T-helper 17 cell (primary cell): ENCODE results near the gene BICDL1. TPM values are rescaled to one million over a fixed set of nuclear protein-coding genes. Genes with fewer than 3 reads are reported as not detected.

ENCODE experiments used
- ATAC-seq: fragments of 150-1000 bp; cut with Tn5 transposase; 2 replicates; pipeline ENCODE4 v1.10.0; 2021; ENCODE audit warnings: mild to moderate bottlenecking, moderate library complexity
- DNase-seq, 3 donors: peaks; one replicate each; pipeline versions ENCODE4 v3.0.0 to v3.0.0-alpha.2; 2020 to 2021
- H3K9me3 ChIP-seq: one replicate; pipeline ENCODE4 v1.7.0; 2013; ENCODE audit warnings: low read length, mild to moderate bottlenecking; ENCODE audit not compliant: control insufficient read depth, poor library complexity, severe bottlenecking
- H3K27ac Mint-ChIP-seq: one replicate; pipeline ENCODE4 v1.8.0; 2022; ENCODE audit warnings: mild to moderate bottlenecking, moderate library complexity, mixed read lengths
- H3K27me3 Mint-ChIP-seq: one replicate; pipeline ENCODE4 v1.8.0; 2022; ENCODE audit warnings: mixed read lengths
- H3K36me3 Mint-ChIP-seq: one replicate; pipeline ENCODE4 v1.8.0; 2022; ENCODE audit warnings: low read depth, mixed read lengths
- H3K4me1 Mint-ChIP-seq: one replicate; pipeline ENCODE4 v1.8.0; 2022; ENCODE audit warnings: mild to moderate bottlenecking, mixed read lengths
- H3K4me3 Mint-ChIP-seq: one replicate; pipeline ENCODE4 v1.8.0; 2022; ENCODE audit warnings: mild to moderate bottlenecking, moderate library complexity, mixed read lengths
- total RNA-seq, 4 donors: library from RNA in 2 of 4; stranded (reverse) in 2 of 4; gene quantifications; one replicate each; pipeline ENCODE4 v1.2.3 and lab custom pipeline; 2022 to 2026

BICDL1 gene
- total RNA-seq, 2 donors from 2014 or later, result 135 to 146 TPM

DNA sequence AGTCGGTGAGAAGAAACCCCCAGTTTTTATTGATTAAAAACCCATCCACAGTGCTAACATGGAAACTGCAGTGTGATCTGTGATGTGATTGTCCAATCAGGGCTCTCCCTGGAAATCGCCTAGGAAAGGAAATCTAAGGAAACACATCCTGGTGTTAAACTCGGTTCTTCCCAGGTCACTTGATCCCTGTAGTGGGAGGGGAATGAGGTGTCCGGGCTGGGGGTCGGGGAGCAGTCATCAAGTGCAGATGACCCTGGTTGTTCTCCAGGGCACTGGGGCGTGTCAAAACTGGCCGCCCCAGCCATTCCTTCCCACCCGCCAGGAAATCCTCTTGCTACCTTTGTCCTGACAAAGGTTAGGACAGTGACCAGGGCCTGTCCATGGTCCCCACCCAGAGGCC is 106.7 kb downstream of the BICDL1 start:
- H3K9me3 ChIP-seq, result no peaks in the 10 kb centered on the region
- H3K4me1 Mint-ChIP-seq, result peaks cover 12% of the 10 kb centered on the region
- peaks cover 3% of the 10 kb centered on the region for H3K36me3 Mint-ChIP-seq
- H3K27me3 Mint-ChIP-seq, result no peaks in the 10 kb centered on the region
- H3K27ac Mint-ChIP-seq, result no peak overlapping the region
- no peak for DNase-seq
- no peak overlapping the region for H3K4me3 Mint-ChIP-seq
- ATAC-seq, result no peak

DNA sequence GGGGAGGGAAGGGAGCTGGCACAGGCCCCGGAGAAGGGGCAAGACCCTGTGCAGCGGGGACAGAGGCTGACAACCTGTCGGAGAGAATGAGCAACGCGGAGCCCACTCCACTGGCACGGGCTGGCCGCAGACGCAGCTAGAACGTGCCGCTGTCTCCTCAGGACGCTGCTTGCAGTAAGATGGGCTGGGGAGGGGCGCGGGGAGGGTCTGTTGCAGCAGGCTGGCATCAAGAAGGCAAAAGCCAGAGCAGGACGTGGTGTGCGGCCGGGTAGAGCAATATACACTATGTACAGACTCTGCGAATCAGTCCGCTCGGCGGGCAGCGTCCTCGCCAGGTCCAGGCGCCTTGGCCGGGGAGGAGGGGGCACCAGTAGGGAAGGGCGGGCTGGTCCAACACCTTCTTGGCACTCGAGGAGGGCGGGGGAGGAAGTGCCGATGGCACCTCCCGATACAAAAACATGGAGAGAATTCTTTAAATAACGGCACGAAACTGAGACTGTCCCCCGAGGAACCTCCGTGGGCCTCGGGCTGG is 107.7 kb downstream of the BICDL1 start:
- no peak for DNase-seq
- no peaks in the 10 kb centered on the region for H3K27me3 Mint-ChIP-seq
- peak overlapping the region; percentile 12 for H3K4me3 Mint-ChIP-seq
- peak overlapping the region; percentile 45 for H3K27ac Mint-ChIP-seq
- no peaks in the 10 kb centered on the region for H3K9me3 ChIP-seq
- ATAC-seq, result no peak
- no peaks in the 10 kb centered on the region for H3K36me3 Mint-ChIP-seq
- peaks cover 14% of the 10 kb centered on the region for H3K4me1 Mint-ChIP-seq

DNA sequence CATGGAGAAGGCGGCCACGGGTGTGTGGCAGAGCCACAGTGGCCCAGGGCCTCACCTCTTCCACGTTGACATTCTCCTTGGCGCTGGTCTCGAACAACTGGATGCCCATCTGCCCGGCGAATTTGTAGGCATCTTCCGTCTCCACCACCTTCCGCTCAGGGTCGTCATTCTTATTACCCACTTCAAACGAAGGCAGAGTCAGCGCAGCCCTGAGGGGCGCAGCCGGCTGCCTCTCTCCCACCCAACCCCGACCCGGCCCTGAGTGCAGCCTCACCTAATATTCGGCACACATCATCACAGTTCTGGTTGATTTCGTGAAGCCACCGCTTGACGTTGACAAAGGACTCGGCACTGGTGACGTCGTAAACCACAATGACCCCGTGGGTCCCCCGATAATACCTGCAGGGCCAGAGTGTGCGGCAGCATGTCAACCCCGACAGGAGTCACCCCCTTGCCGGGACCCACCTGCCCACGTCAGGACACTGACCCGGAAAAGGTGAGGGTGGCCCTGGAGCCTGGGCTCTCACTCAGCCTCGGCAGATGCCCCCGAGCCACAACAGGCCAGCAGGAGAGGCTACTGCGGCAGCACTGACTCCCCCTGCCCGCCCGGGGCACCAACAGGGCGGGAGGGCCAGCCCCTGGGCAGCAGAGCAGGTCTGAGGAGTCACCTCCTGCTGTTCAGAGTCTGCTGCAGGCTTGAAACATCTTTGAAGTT is 109.9 kb downstream of the BICDL1 start:
- H3K36me3 Mint-ChIP-seq, result no peaks in the 10 kb centered on the region
- H3K4me1 Mint-ChIP-seq, result peaks cover 16% of the 10 kb centered on the region
- peak overlapping the region; percentile 60 for H3K27ac Mint-ChIP-seq
- H3K27me3 Mint-ChIP-seq, result no peaks in the 10 kb centered on the region
- no peaks in the 10 kb centered on the region for H3K9me3 ChIP-seq
- DNase-seq (no peak), ATAC-seq (no peak)
- H3K4me3 Mint-ChIP-seq, result no peak overlapping the region

DNA sequence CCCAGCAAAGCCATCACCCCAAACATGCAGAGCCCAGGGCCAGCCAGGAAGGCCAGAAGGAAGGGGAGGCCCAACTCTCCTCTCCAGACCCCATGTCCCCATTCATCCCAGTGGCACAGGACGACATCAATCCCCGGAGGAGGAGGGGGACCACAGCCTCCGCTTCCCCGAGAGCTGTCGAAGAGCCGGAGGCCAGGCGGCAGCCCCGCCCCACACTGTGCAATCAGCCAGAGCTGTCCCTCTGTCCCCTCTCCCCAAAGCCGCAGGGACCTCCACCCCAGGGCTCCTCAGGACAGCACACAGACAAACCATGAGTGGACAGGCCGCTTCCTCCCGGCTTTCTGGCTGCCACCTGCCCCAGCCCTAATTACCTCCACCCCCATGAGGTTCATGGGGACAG is 110.7 kb downstream of the BICDL1 start:
- ATAC-seq (no peak), DNase-seq (no peak)
- peaks cover 15% of the 10 kb centered on the region for H3K4me1 Mint-ChIP-seq
- H3K27ac Mint-ChIP-seq, result peak overlapping the region; percentile 60
- H3K4me3 Mint-ChIP-seq, result peak overlapping the region; percentile 12
- no peaks in the 10 kb centered on the region for H3K36me3 Mint-ChIP-seq
- H3K27me3 Mint-ChIP-seq, result no peaks in the 10 kb centered on the region
- H3K9me3 ChIP-seq, result no peaks in the 10 kb centered on the region

DNA sequence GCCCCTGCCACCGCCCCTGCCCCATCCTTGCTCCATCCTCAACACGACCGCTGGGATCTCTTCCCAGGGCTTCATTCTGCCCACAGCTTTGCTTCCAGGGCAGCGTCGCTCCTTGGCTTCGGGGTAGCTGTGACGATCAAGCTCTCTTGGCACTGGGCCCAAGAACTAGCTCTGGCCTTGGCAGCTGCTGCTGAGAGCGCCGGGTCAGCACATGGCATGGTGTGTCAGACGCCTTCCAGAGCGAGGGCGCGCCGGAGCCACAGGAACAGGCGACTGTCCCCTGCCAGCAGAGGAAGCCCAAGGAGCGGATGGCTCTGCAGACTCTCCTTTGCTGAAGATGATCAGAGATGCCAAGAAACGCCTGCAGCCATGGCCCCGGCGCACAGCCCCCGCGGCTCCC is 111.6 kb downstream of the BICDL1 start:
- DNase-seq (no peak), ATAC-seq (no peak)
- Mint-ChIP-seq H3K27me3 (no peaks in the 10 kb centered on the region), H3K27ac (peak overlapping the region; percentile 60), H3K36me3 (no peaks in the 10 kb centered on the region), H3K4me3 (peak overlapping the region; percentile 9), H3K4me1 (peaks cover 18% of the 10 kb centered on the region)
- no peaks in the 10 kb centered on the region for H3K9me3 ChIP-seq

DNA sequence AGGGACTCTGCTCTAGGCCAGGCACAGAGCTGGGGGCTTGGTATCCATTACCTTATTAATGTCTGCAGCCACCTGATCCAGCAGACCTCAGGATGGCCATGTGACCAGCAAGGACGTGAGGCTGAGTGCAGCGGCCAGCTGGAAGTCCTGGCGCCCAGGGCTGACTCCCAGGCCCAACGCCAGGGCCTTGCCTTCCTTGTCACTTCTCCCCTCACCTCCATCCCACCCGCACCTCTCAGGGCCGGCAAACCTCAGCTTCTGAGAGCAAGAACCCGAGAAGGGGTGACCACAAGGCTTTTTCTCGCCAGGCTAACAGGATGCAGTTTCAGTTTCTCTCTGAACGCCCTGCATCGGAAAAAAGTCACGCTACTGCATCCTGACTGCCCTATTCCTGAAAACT is 112.1 kb downstream of the BICDL1 start:
- Mint-ChIP-seq H3K4me3 (peak overlapping the region; percentile 78), H3K27me3 (no peaks in the 10 kb centered on the region), H3K36me3 (no peaks in the 10 kb centered on the region), H3K27ac (peak overlapping the region; percentile 60), H3K4me1 (peaks cover 18% of the 10 kb centered on the region)
- ATAC-seq (no peak), DNase-seq (no peak)
- H3K9me3 ChIP-seq, result no peaks in the 10 kb centered on the region

DNA sequence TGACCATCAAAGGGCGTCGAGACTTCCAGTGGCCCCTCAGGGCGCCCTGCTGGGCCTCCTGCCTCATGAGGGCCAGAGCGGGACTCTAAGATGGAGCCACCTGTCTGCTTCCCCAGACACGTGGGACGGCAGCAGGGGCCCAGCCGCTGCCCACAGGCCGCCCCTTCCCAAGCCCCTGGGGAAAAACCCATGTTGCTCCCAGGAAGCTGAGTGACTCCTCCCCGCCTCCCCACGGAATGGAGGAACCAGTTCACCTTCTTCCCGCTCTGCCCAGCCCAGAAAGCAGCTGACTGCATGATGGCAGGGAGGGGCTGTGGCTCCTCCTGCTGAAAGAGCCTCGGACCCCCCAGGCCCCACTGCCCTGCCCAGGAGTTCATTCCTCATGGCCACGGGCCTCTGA is 112.6 kb downstream of the BICDL1 start:
- no peak for DNase-seq
- Mint-ChIP-seq H3K4me3 (peak overlapping the region; percentile 78), H3K27ac (peak overlapping the region; percentile 60), H3K27me3 (no peaks in the 10 kb centered on the region), H3K4me1 (peaks cover 18% of the 10 kb centered on the region), H3K36me3 (no peaks in the 10 kb centered on the region)
- ATAC-seq, result no peak
- no peaks in the 10 kb centered on the region for H3K9me3 ChIP-seq

DNA sequence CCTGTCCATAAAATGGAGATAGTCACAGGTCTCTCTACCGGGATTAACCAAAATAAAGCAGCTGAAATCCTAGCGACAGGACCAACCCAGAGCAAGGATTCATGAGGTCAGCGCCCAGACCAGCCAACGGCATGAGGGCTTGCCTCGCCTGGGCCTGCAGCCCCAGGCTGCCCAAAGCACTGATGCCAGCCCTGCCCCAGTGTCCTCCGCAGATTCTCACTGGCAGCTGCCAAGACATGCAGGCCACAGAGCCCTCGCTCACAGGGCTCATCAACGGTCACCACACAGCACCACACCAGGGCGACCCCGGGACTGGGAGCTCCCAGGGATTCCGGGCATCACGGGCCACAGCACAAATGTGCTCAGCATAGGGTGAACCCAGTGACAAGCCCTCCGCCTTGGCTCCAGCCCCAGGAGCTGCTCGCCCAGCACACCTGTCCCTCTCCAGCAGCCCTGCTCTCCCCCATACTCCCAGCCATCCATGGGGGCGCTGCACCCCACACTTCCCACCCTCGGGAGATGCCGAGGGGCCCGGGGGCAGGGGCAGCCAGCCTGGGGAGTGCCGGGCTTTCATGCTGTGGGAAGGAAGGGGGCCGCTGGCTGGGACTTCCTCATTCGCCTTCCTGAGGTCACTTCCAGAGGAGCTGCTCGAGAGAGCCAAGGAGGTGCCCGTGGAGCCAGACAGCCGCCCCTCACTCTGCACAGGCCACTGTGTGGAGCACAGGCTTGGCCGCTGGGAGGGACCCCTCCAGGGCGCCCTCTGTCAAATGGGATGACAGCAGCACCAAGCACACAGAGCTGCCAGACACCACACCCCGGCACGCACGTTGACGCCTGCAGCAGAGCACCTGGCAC is 113.4 kb downstream of the BICDL1 start:
- ATAC-seq, result no peak
- Mint-ChIP-seq H3K27me3 (no peaks in the 10 kb centered on the region), H3K4me3 (peak overlapping the region; percentile 78), H3K4me1 (peaks cover 18% of the 10 kb centered on the region), H3K36me3 (no peaks in the 10 kb centered on the region), H3K27ac (peak overlapping the region; percentile 60)
- DNase-seq, result no peak
- no peaks in the 10 kb centered on the region for H3K9me3 ChIP-seq

DNA sequence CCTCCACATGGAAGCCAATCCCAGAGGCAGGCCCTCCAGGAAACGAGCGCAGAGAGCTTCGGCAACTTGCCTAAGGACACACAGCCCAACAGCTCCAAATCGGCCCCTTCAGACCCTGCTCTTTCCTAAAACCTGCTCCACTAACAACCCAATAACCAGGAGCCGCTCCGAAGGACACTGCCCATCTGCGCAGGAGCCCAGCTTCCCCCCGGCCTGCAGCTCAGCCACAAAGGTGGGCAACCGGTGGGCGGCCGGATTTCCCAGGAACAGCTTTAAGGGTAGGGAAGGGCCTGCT is 114.0 kb downstream of the BICDL1 start:
- H3K9me3 ChIP-seq, result no peaks in the 10 kb centered on the region
- Mint-ChIP-seq H3K4me3 (no peak overlapping the region), H3K27ac (peak overlapping the region; percentile 16), H3K4me1 (peaks cover 18% of the 10 kb centered on the region), H3K36me3 (peaks cover 2% of the 10 kb centered on the region), H3K27me3 (no peaks in the 10 kb centered on the region)
- ATAC-seq, result no peak
- DNase-seq, result no peak

DNA sequence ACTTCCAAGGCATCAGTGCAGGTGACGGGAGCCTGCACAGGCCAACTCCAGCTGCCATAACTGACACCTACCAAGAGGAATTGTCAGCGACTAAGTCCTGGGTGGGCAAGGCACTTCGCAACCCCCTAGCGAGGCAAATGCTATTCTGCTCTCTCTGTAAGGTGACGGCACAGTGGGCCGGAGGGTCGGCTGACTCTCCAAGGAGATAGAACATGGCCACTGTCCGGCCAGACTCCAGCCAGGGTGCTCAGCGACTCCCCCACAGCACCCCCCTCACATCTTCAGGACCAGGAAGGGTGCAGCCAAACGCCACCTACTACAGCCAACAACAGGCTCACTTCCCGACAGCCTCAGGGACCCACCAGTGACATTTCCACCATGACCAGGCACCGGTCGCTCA is 114.3 kb downstream of the BICDL1 start:
- H3K4me3 Mint-ChIP-seq, result no peak overlapping the region
- peaks cover 18% of the 10 kb centered on the region for H3K4me1 Mint-ChIP-seq
- DNase-seq (no peak), ATAC-seq (no peak)
- no peaks in the 10 kb centered on the region for H3K27me3 Mint-ChIP-seq
- H3K9me3 ChIP-seq, result no peaks in the 10 kb centered on the region
- H3K36me3 Mint-ChIP-seq, result peaks cover 2% of the 10 kb centered on the region
- peak overlapping the region; percentile 16 for H3K27ac Mint-ChIP-seq

DNA sequence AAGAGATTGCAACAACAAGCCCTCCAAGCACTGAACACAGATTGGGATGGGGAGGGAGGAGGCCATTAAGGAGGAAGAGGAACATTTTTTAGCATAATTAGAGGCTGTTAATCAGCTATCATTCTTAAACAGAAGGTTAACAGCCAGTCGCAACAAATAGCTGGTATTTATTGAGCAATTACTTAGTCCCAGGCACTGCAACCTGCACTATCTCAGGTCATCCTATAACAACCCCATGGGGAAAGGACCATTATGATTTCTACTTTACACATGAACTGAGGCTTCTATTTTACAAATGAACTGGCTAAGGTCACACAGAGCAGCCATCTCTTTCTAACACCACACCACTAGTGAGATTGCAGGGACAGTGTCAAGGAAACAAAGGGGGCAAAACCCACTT is 117.1 kb downstream of the BICDL1 start:
- DNase-seq, result no peak
- peaks cover 31% of the 10 kb centered on the region for H3K4me1 Mint-ChIP-seq
- no peak overlapping the region for H3K27ac Mint-ChIP-seq
- no peaks in the 10 kb centered on the region for H3K9me3 ChIP-seq
- H3K36me3 Mint-ChIP-seq, result peaks cover 2% of the 10 kb centered on the region
- no peaks in the 10 kb centered on the region for H3K27me3 Mint-ChIP-seq
- no peak for ATAC-seq
- H3K4me3 Mint-ChIP-seq, result no peak overlapping the region

DNA sequence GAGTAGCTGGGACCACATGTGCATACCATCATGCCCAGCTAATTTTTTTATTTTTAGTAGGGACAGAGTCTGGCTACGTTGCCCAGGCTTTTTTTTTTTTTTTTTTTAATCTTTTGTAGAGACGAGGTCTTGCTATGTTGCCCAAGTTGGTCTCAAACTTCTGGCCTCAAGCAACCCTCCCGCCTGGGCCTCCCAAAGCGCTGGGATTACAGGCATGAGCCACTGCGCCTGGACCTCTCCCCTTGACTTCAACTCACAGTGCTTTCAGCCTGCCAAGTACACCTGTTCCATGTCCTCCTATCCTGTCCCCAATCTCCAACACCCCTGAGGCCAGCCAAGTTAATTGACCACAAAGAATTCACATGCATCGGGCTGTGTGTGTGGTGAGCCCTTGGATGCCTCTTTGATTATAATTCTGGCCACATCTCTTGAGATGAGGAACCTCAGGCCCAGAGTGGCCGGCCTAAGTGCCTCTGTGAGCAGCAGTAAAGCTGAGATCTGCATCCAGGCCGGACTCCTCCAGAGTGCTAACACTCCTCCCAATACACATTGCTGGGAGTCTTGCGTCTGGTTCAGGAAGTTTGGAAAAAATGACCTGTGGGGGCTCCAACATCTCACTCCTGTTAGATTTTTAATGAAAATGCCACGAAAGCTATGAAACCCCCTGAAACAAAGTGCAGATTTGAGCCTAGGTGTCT is 120.7 kb downstream of the BICDL1 start:
- H3K4me1 Mint-ChIP-seq, result peaks cover 46% of the 10 kb centered on the region
- peak overlapping the region; percentile 86 for H3K4me3 Mint-ChIP-seq
- no peak for DNase-seq
- H3K27ac Mint-ChIP-seq, result peak overlapping the region; percentile 86
- H3K27me3 Mint-ChIP-seq, result no peaks in the 10 kb centered on the region
- H3K9me3 ChIP-seq, result no peaks in the 10 kb centered on the region
- peaks cover 4% of the 10 kb centered on the region for H3K36me3 Mint-ChIP-seq
- ATAC-seq, result no peak
